SK-N-SH treated with all-trans-retinoic acid at 6 μM for 48 hours (cell line): ENCODE data around the gene STAC3.

ENCODE experiments used
- ARNTL ChIP-seq: fragments of 450-650 bp; formaldehyde crosslinking; IDR thresholded peaks from 2 replicates; pipeline ENCODE4 v1.5.0; 2020; ENCODE audit warnings: low read depth, mild to moderate bottlenecking, moderate library complexity, borderline replicate concordance
- BACH2 ChIP-seq: fragments of 250-450 bp; sonication (Bioruptor Pico); IDR thresholded peaks from 2 replicates; pipeline ENCODE4 v1.9.0; 2021; ENCODE audit warnings: mild to moderate bottlenecking, borderline replicate concordance
- CSDC2 ChIP-seq: fragments of 250-450 bp; sonication (Bioruptor Pico); IDR thresholded peaks from 2 replicates; pipeline ENCODE4 v1.5.0; 2020; ENCODE audit warnings: mild to moderate bottlenecking, moderate library complexity
- ESRRG ChIP-seq: fragments of 250-450 bp; sonication (Bioruptor Pico); IDR thresholded peaks from 2 replicates; pipeline ENCODE4 v1.6.1; 2021; ENCODE audit warnings: mild to moderate bottlenecking
- ISL1 ChIP-seq: fragments of 250-450 bp; sonication (Bioruptor Pico); IDR thresholded peaks from 2 replicates; pipeline ENCODE4 v2.1.2; 2022; ENCODE audit warnings: mild to moderate bottlenecking, moderate library complexity
- PPARA ChIP-seq: fragments of 250-450 bp; sonication (Bioruptor Pico); IDR thresholded peaks from 2 replicates; pipeline ENCODE4 v1.5.0; 2020; ENCODE audit warnings: mild to moderate bottlenecking, borderline replicate concordance
- ZFP3 ChIP-seq: fragments of 250-450 bp; sonication (Bioruptor Pico); IDR thresholded peaks from 2 replicates; pipeline ENCODE4 v1.5.0; 2020; ENCODE audit warnings: mild to moderate bottlenecking, moderate library complexity
- ZFP30 ChIP-seq: fragments of 450-650 bp; formaldehyde crosslinking; IDR thresholded peaks from 2 replicates; pipeline ENCODE4 v1.5.0; 2022; ENCODE audit warnings: mild to moderate bottlenecking, moderate library complexity
- ZNF565 ChIP-seq: fragments of 450-650 bp; formaldehyde crosslinking; conservative IDR thresholded peaks from 2 replicates; pipeline ENCODE4 v1.5.0; 2020; ENCODE audit warnings: low read depth, mild to moderate bottlenecking, moderate library complexity
- ZNF70 ChIP-seq: fragments of 450-650 bp; formaldehyde crosslinking; IDR thresholded peaks from 2 replicates; pipeline ENCODE4 v1.5.0; 2020; ENCODE audit warnings: mild to moderate bottlenecking, moderate library complexity
- TF ChIP-seq, protein P1 (sequence below): fragments of 250-450 bp; sonication (Bioruptor Pico); IDR thresholded peaks from 2 replicates; pipeline ENCODE4 v1.8.0; 2021; ENCODE audit warnings: low read depth, mild to moderate bottlenecking, moderate library complexity, borderline replicate concordance
- TF ChIP-seq, protein P2 (sequence below): fragments of 250-450 bp; sonication (Bioruptor Pico); IDR thresholded peaks from 2 replicates; pipeline ENCODE4 v1.5.1; 2021; ENCODE audit warnings: mild to moderate bottlenecking, moderate library complexity
- TF ChIP-seq, protein P3 (sequence below): fragments of 250-450 bp; sonication (Bioruptor Pico); IDR thresholded peaks from 2 replicates; pipeline ENCODE4 v1.8.0; 2020; ENCODE audit warnings: mild to moderate bottlenecking, moderate library complexity, borderline replicate concordance
- TF ChIP-seq, protein P4 (sequence below): fragments of 250-450 bp; sonication (Bioruptor Pico); IDR thresholded peaks from 2 replicates; pipeline ENCODE4 v1.5.0; 2020; ENCODE audit warnings: mild to moderate bottlenecking, moderate library complexity

DNA sequence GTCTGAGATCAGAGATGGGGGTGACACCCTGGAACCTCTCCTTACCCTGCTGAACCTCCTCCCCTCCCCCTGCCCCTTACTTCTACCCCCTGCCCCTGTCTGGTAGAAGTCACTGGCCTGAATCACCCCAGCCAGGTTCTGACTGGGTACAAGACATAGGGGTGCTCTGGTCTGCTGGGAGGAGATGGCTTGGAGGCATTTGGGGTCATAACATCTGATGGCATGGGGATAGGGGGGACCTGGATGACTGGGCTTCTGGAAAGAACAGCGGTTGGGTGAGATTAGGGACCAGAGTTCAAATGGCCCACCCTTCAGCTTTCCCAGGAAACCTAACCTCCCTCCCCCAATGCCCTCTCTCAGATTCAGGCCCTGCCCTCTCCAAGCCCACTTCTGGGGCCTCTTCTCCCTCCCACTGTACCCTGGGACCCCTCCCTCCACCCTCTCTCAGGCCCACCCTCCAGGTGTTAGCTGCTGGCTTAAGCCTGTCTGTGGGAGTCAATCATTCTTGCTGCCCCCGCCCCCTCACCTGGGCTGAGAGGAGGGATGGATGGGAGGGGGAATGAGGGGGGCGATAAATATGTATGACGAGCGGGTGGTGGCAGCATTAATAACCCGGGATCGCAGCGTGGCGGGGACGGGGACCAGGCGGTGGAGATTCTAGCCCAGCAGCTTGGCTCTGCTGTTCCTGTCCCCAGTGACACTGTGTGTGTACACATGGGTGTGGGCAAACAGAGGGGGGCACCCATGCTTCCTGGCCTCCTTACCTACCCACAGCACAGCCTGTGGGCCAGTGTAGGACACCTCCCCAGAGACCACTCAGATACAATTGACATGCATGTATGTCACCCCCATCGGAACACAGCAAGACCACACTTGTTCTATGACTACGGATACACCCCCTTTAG is 28.4 kb downstream of the STAC3 start:
- TF ChIP-seq ZFP30 (CRISPR knock-in tag) (no peak), ARNTL (CRISPR knock-in tag) (no peak), PPARA (no peak), ZFP3 (CRISPR knock-in tag) (no peak), CSDC2 (no peak), ESRRG (CRISPR knock-in tag) (no peak), ZNF565 (CRISPR knock-in tag) (no peak), ISL1 (no peak), BACH2 (CRISPR knock-in tag) (no peak), ZNF70 (CRISPR knock-in tag) (no peak)
- TF ChIP-seq, protein P1, sequence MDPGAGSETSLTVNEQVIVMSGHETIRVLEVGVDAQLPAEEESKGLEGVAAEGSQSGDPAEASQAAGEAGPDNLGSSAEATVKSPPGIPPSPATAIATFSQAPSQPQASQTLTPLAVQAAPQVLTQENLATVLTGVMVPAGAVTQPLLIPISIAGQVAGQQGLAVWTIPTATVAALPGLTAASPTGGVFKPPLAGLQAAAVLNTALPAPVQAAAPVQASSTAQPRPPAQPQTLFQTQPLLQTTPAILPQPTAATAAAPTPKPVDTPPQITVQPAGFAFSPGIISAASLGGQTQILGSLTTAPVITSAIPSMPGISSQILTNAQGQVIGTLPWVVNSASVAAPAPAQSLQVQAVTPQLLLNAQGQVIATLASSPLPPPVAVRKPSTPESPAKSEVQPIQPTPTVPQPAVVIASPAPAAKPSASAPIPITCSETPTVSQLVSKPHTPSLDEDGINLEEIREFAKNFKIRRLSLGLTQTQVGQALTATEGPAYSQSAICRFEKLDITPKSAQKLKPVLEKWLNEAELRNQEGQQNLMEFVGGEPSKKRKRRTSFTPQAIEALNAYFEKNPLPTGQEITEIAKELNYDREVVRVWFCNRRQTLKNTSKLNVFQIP (CRISPR knock-in tag), result no peak
- TF ChIP-seq, protein P2, sequence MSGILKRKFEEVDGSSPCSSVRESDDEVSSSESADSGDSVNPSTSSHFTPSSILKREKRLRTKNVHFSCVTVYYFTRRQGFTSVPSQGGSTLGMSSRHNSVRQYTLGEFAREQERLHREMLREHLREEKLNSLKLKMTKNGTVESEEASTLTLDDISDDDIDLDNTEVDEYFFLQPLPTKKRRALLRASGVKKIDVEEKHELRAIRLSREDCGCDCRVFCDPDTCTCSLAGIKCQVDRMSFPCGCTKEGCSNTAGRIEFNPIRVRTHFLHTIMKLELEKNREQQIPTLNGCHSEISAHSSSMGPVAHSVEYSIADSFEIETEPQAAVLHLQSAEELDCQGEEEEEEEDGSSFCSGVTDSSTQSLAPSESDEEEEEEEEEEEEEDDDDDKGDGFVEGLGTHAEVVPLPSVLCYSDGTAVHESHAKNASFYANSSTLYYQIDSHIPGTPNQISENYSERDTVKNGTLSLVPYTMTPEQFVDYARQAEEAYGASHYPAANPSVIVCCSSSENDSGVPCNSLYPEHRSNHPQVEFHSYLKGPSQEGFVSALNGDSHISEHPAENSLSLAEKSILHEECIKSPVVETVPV (CRISPR knock-in tag), result no peak
- TF ChIP-seq, protein P3, sequence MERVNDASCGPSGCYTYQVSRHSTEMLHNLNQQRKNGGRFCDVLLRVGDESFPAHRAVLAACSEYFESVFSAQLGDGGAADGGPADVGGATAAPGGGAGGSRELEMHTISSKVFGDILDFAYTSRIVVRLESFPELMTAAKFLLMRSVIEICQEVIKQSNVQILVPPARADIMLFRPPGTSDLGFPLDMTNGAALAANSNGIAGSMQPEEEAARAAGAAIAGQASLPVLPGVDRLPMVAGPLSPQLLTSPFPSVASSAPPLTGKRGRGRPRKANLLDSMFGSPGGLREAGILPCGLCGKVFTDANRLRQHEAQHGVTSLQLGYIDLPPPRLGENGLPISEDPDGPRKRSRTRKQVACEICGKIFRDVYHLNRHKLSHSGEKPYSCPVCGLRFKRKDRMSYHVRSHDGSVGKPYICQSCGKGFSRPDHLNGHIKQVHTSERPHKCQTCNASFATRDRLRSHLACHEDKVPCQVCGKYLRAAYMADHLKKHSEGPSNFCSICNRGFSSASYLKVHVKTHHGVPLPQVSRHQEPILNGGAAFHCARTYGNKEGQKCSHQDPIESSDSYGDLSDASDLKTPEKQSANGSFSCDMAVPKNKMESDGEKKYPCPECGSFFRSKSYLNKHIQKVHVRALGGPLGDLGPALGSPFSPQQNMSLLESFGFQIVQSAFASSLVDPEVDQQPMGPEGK (CRISPR knock-in tag), result no peak
- TF ChIP-seq, protein P4, sequence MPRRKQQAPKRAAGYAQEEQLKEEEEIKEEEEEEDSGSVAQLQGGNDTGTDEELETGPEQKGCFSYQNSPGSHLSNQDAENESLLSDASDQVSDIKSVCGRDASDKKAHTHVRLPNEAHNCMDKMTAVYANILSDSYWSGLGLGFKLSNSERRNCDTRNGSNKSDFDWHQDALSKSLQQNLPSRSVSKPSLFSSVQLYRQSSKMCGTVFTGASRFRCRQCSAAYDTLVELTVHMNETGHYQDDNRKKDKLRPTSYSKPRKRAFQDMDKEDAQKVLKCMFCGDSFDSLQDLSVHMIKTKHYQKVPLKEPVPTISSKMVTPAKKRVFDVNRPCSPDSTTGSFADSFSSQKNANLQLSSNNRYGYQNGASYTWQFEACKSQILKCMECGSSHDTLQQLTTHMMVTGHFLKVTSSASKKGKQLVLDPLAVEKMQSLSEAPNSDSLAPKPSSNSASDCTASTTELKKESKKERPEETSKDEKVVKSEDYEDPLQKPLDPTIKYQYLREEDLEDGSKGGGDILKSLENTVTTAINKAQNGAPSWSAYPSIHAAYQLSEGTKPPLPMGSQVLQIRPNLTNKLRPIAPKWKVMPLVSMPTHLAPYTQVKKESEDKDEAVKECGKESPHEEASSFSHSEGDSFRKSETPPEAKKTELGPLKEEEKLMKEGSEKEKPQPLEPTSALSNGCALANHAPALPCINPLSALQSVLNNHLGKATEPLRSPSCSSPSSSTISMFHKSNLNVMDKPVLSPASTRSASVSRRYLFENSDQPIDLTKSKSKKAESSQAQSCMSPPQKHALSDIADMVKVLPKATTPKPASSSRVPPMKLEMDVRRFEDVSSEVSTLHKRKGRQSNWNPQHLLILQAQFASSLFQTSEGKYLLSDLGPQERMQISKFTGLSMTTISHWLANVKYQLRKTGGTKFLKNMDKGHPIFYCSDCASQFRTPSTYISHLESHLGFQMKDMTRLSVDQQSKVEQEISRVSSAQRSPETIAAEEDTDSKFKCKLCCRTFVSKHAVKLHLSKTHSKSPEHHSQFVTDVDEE (CRISPR knock-in tag), result no peak
